A673 (cell line): ENCODE data around the gene BUD31. TPM values are rescaled to one million over a fixed set of nuclear protein-coding genes. Genes with fewer than 3 reads are reported as not detected.

ENCODE experiments used
- BruUV-seq: library from RNA; stranded (reverse); fragments of 400-500 nt; replicated peaks from 2 replicates; lab custom pipeline; 2021; lab: Mats Ljungman, UMichigan
- CTCF ChIA-PET: fragments of 300-600 bp; sonication (Branson Sonifier 250); formaldehyde crosslinking; loops from one replicate; lab custom pipeline; 2022; ENCODE audit warnings: antibody characterized with exemption; lab: Charles Lee
- POLR2A ChIA-PET: fragments of 300-600 bp; sonication (Branson Sonifier 250); formaldehyde crosslinking; loops from one replicate; lab custom pipeline; 2022; ENCODE audit warnings: antibody characterized with exemption; ENCODE audit not compliant: low non-redundant PET; lab: Charles Lee
- DNase-seq: peaks from one replicate; pipeline ENCODE4 v3.0.0-alpha.2; 2015; ENCODE audit warnings: low spot score
- H3K27ac ChIP-seq: fragments of 200-600 bp; sonication (generic); 2 replicates; pipeline ENCODE4 v1.5.1; 2016; ENCODE audit warnings: mixed run types, low read depth, mild to moderate bottlenecking, mixed read lengths, antibody characterized with exemption, low read length; ENCODE audit not compliant: poor library complexity, severe bottlenecking
- H3K27me3 ChIP-seq: fragments of 200-600 bp; sonication (generic); replicated peaks from 2 replicates; pipeline ENCODE4 v1.6.1; 2017; ENCODE audit warnings: mixed run types, low read depth, mild to moderate bottlenecking, mixed read lengths, antibody characterized with exemption, low read length; ENCODE audit not compliant: insufficient read depth, poor library complexity
- H3K36me3 ChIP-seq: fragments of 200-600 bp; sonication (generic); 2 replicates; pipeline ENCODE4 v1.6.1; 2016; ENCODE audit warnings: mixed run types, mild to moderate bottlenecking, mixed read lengths, antibody characterized with exemption, low read length; ENCODE audit not compliant: insufficient read depth, poor library complexity, severe bottlenecking
- H3K4me1 ChIP-seq: fragments of 200-600 bp; sonication (generic); 2 replicates; pipeline ENCODE4 v1.6.1; 2017; ENCODE audit warnings: mixed run types, mild to moderate bottlenecking, mixed read lengths, antibody characterized with exemption, low read length; ENCODE audit not compliant: insufficient read depth, poor library complexity, severe bottlenecking
- H3K4me3 ChIP-seq: fragments of 200-600 bp; sonication (generic); 2 replicates; pipeline ENCODE4 v1.5.1; 2016; ENCODE audit warnings: low read depth, mixed run types, mild to moderate bottlenecking, mixed read lengths, low read length; ENCODE audit not compliant: poor library complexity, severe bottlenecking
- H3K9me3 ChIP-seq: fragments of 200-600 bp; sonication (generic); 2 replicates; pipeline ENCODE4 v1.6.1; 2016; ENCODE audit warnings: mixed run types, low read depth, mild to moderate bottlenecking, mixed read lengths, antibody characterized with exemption, low read length; ENCODE audit not compliant: poor library complexity, severe bottlenecking
- CTCF ChIP-seq: fragments of 300-800, 200-600 bp; sonication (generic); conservative IDR thresholded peaks from 2 replicates; pipeline ENCODE4 v1.5.1; 2017; ENCODE audit warnings: low read depth, mild to moderate bottlenecking, antibody characterized with exemption, low read length, moderate library complexity, mixed read lengths
- EZH2 ChIP-seq: fragments of 200-600 bp; sonication (generic); IDR thresholded peaks from 2 replicates; pipeline ENCODE4 v1.6.1; 2017; ENCODE audit warnings: borderline replicate concordance, low read depth, mild to moderate bottlenecking, mixed read lengths, antibody characterized with exemption, low read length; ENCODE audit not compliant: poor library complexity, severe bottlenecking
- intact Hi-C: fragments of 100-400 bp; cut with micrococcal nuclease; formaldehyde crosslinking; loops from one replicate; pipeline ENCODE4 v1.10.0; 2022; ENCODE audit not compliant: unreplicated experiment
- total RNA-seq: library from RNA; stranded (reverse); gene quantifications from 2 replicates; pipeline ENCODE4 v1.2.3, GENCODE V29; 2021

BUD31 gene
- total RNA-seq, 1 experiment from 2014 or later: 194 TPM

- no peak overlapping the region for H3K27ac ChIP-seq
- no peaks in the 10 kb centered on the region for H3K27me3 ChIP-seq
- intact Hi-C loops: no loop called here
- BruUV-seq: no TSS peak
- POLR2A ChIA-PET: no interaction called here
- CTCF ChIA-PET: interaction anchor here (0.8 kb wide), 1 partner anchor 217 kb away, joined by 7 read pairs; no protein-coding TSS in a partner anchor
- no peak overlapping the region for H3K4me3 ChIP-seq
- peaks cover 46% of the 10 kb centered on the region for H3K36me3 ChIP-seq
- no peak for DNase-seq
- H3K9me3 ChIP-seq: no peaks in the 10 kb centered on the region
- no peak for TF ChIP-seq CTCF
- TF ChIP-seq EZH2: no peak
- H3K4me1 ChIP-seq: peaks cover 3% of the 10 kb centered on the region
These were observed 45.5 kb upstream of the BUD31 start for GRCh38 chr7:99363286-99363685.

GRCh38 chr7:99365318-99366141 lies 43.2 kb upstream of the BUD31 start:
- TF ChIP-seq CTCF: peak; percentile 54
- TF ChIP-seq EZH2: no peak
- ChIA-PET POLR2A (no interaction called here), CTCF (no interaction called here)

GRCh38 chr7:99366646-99367045 lies 42.1 kb upstream of the BUD31 start:
- TF ChIP-seq EZH2 (no peak), CTCF (no peak)
- DNase-seq: no peak
- Histone ChIP-seq H3K9me3 (no peaks in the 10 kb centered on the region), H3K27ac (no peak overlapping the region), H3K4me3 (no peak overlapping the region), H3K4me1 (peaks cover 3% of the 10 kb centered on the region), H3K27me3 (no peaks in the 10 kb centered on the region), H3K36me3 (peaks cover 28% of the 10 kb centered on the region)
- BruUV-seq: no TSS peak
- intact Hi-C loops: no loop called here
- ChIA-PET POLR2A (no interaction called here), CTCF (no interaction called here)

More at GRCh38 chr7:99365318-99366141, 43.2 kb upstream of the BUD31 start:
- Histone ChIP-seq H3K9me3 (no peaks in the 10 kb centered on the region), H3K36me3 (peaks cover 35% of the 10 kb centered on the region), H3K4me1 (peaks cover 3% of the 10 kb centered on the region), H3K4me3 (no peak overlapping the region), H3K27me3 (no peaks in the 10 kb centered on the region), H3K27ac (no peak overlapping the region)
- intact Hi-C loops: no loop called here
- peak; percentile 29 for DNase-seq
- BruUV-seq: no TSS peak
